NOMO-1 treated with DMSO at 0.1 percent for 48 hours (cell line): ENCODE measurements around the gene HEATR5A.
"Not testable (repeated sequence)": the region's sequence is repeated elsewhere in the genome, so short reads cannot be mapped to it uniquely, and the experiment has no call there.

Source experiments
- DNase-seq: peaks from one replicate; lab custom pipeline; 2025; ENCODE audit not compliant: unreplicated experiment; lab: John Stamatoyannopoulos, UW

Gene HEATR5A

GRCh38 chr14:31389946-31390345, 30.4 kb downstream of the HEATR5A start:
- DNase-seq, result no peak

- DNase-seq, result no peak
Measured at GRCh38 chr14:31388687-31389413, 31.5 kb downstream of the HEATR5A start.

GRCh38 chr14:31387091-31387490, 33.3 kb downstream of the HEATR5A start:
- DNase-seq, result no peak

GRCh38 chr14:31386271-31386670, 34.1 kb downstream of the HEATR5A start:
- DNase-seq, result no peak

GRCh38 chr14:31382221-31382620, 38.1 kb downstream of the HEATR5A start:
- no peak for DNase-seq

GRCh38 chr14:31380106-31380505, 40.2 kb downstream of the HEATR5A start:
- DNase-seq, result no peak

GRCh38 chr14:31379125-31379947, 41.0 kb downstream of the HEATR5A start:
- not testable (repeated sequence) for DNase-seq

GRCh38 chr14:31377433-31377832, 42.9 kb downstream of the HEATR5A start:
- no peak for DNase-seq

- DNase-seq, result peak; percentile 73
Measured at GRCh38 chr14:31371646-31372045, 48.7 kb downstream of the HEATR5A start.

- no peak for DNase-seq
Measured at GRCh38 chr14:31363331-31364073, 56.8 kb downstream of the HEATR5A start.

GRCh38 chr14:31362746-31363145, 57.6 kb downstream of the HEATR5A start:
- no peak for DNase-seq

GRCh38 chr14:31361761-31362160, 58.6 kb downstream of the HEATR5A start:
- DNase-seq, result not testable (repeated sequence)

- DNase-seq, result no peak
Measured at GRCh38 chr14:31360919-31361662, 59.3 kb downstream of the HEATR5A start.

GRCh38 chr14:31357279-31357678, 63.1 kb downstream of the HEATR5A start:
- DNase-seq, result peak; percentile 12

GRCh38 chr14:31346097-31346496, 74.3 kb downstream of the HEATR5A start:
- no peak for DNase-seq

- DNase-seq, result no peak
Measured at GRCh38 chr14:31341280-31341679, 79.1 kb downstream of the HEATR5A start.

GRCh38 chr14:31340297-31341063, 79.9 kb downstream of the HEATR5A start:
- DNase-seq, result no peak

- DNase-seq, result no peak
Measured at GRCh38 chr14:31339743-31340142, 80.6 kb downstream of the HEATR5A start.

- no peak for DNase-seq
Measured at GRCh38 chr14:31337331-31337730, 83.0 kb downstream of the HEATR5A start.

- DNase-seq, result peak; percentile 41
Measured at GRCh38 chr14:31336646-31337045, 83.7 kb downstream of the HEATR5A start.
